C4-2B (cell line): Measurements from ENCODE around the gene GBF1.

ENCODE experiments used
- ZFX ChIP-seq: fragments of 450-650 bp; IDR thresholded peaks from 2 replicates; pipeline ENCODE4 v1.6.1; 2017
- TF ChIP-seq, protein P1 (sequence below): fragments of 450-650 bp; conservative IDR thresholded peaks from 2 replicates; pipeline ENCODE4 v1.5.1; 2017; ENCODE audit warnings: mild to moderate bottlenecking

- TF ChIP-seq, protein P1, sequence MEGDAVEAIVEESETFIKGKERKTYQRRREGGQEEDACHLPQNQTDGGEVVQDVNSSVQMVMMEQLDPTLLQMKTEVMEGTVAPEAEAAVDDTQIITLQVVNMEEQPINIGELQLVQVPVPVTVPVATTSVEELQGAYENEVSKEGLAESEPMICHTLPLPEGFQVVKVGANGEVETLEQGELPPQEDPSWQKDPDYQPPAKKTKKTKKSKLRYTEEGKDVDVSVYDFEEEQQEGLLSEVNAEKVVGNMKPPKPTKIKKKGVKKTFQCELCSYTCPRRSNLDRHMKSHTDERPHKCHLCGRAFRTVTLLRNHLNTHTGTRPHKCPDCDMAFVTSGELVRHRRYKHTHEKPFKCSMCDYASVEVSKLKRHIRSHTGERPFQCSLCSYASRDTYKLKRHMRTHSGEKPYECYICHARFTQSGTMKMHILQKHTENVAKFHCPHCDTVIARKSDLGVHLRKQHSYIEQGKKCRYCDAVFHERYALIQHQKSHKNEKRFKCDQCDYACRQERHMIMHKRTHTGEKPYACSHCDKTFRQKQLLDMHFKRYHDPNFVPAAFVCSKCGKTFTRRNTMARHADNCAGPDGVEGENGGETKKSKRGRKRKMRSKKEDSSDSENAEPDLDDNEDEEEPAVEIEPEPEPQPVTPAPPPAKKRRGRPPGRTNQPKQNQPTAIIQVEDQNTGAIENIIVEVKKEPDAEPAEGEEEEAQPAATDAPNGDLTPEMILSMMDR = no peak
- TF ChIP-seq ZFX = no peak
These were observed 46.0 kb downstream of the GBF1 start for GRCh38 chr10:102291221-102291905.
